Adrenal gland (tissue), 12 donors: ENCODE results near the gene NAPSA. TPM values are rescaled to one million over a fixed set of nuclear protein-coding genes. Genes with fewer than 3 reads are reported as not detected.

ENCODE experiments used
- DNase-seq, 7 donors: peaks; one replicate each; pipeline ENCODE4 v3.0.0-alpha.2; 2019 to 2020
- H3K27ac ChIP-seq, 5 donors: fragments of 200-600 bp; sonication (generic) in 4 of 5; 1 replicate in 3 of 5; 2 replicates in 2 of 5; pipeline versions ENCODE4 v1.5.1 to v1.8.0; 2016 to 2020; ENCODE audit warnings: mild to moderate bottlenecking in 1 of 5
- H3K27me3 ChIP-seq: fragments of 200-600 bp; 2 replicates; pipeline ENCODE4 v1.8.0; 2021
- H3K36me3 ChIP-seq, 2 donors: fragments of 200-600 bp; replicated peaks in 1 of 2; 1 replicate in 1 of 2; 2 replicates in 1 of 2; pipeline versions ENCODE4 v1.5.1 to v1.8.0; 2018 to 2022
- H3K4me1 ChIP-seq, 2 donors: fragments of 200-600 bp; replicated peaks in 1 of 2; 1 replicate in 1 of 2; 2 replicates in 1 of 2; pipeline versions ENCODE4 v1.5.1 to v1.8.0; 2018 to 2021
- H3K4me3 ChIP-seq, 4 donors: fragments of 200-600 bp; sonication (generic) in 3 of 4; one replicate each; pipeline ENCODE4 v1.5.1; 2016 to 2018
- H3K9me3 ChIP-seq, 3 donors: fragments of 200-600 bp; sonication (generic) in 1 of 3; replicated peaks in 1 of 3; 1 replicate in 2 of 3; 2 replicates in 1 of 3; pipeline versions ENCODE4 v1.5.1 to v1.8.0; 2016 to 2021
- CTCF ChIP-seq, 6 experiments: fragments of 450-650 bp in 4 of 6; fragments of 200-600 bp in 2 of 6; sonication (generic) in 1 of 6; IDR thresholded peaks; 1 replicate in 5 of 6; 2 replicates in 1 of 6; pipeline versions ENCODE4 v1.5.1 to v1.8.0; 2016 to 2021; ENCODE audit warnings: antibody characterized with exemption in 6 of 6, mild to moderate bottlenecking in 2 of 6, moderate library complexity in 1 of 6
- POLR2A ChIP-seq, 2 donors: fragments of 450-650 bp; IDR thresholded peaks; one replicate each; pipeline ENCODE4 v1.6.1; 2017; ENCODE audit warnings: antibody characterized with exemption in 2 of 2, mild to moderate bottlenecking in 2 of 2, moderate library complexity in 1 of 2
- WGBS, 4 donors: extraction: QIAGEN DNeasy Blood & Tissue Kit in 2 of 4; methylation state at CpG; one replicate each; pipeline versions ENCODE4 v1.1.5 to v1.1.7; 2013 to 2017; 5-methylcytosine and 5-hydroxymethylcytosine counted together
- intact Hi-C, 2 donors: fragments of 100-400 bp; cut with DNase I; formaldehyde crosslinking; loops; one replicate each; pipeline versions ENCODE4 v1.14.1 to v1.15.0; 2022 to 2023
- polyA plus RNA-seq, 3 donors: library from polyadenylated mRNA; stranded (reverse); fragments of 200-250 nt in 2 of 3; fragments of 350-450 nt in 1 of 3; fragmentation: Illumina TruSeq in 1 of 3; extraction: RNeasy Lipid Tissue Mini Kit (QIAGEN cat#74804) in 1 of 3; gene quantifications; one replicate each; pipeline ENCODE4 v1.2.3, GENCODE V29; 2013 to 2014
- total RNA-seq, 9 donors: library from RNA; depleted of rRNA in 4 of 9; stranded (reverse); fragments of >200 nt in 4 of 9; fragments of 120-200 nt in 1 of 9; fragmentation: NEBNext Ultra II Directional in 1 of 9; extraction: Animal tissue kit (Norgen Biotek cat#: 25700) in 1 of 9; gene quantifications; one replicate each; pipeline versions ENCODE4 v1.1.0 to v1.2.4, GENCODE V29; 2013 to 2023
- donor health status: healthy with polysubstance abuse.
- donor health status: Bipolar disorder and iron deficiency.
- donor health status: DM: yes; HTN: yes; CAD: no.
- donor health status: DM: no; HTN: no; CAD: no.
- donor health status: DM: no; HTN: no; CAD: no.
- donor health status: DM: yes; HTN: yes; CAD: no.

Gene NAPSA
- total and polyA plus RNA-seq, 12 donors = 0.14 to 4.5 (median 0.67) TPM; not detected in 3

- intact Hi-C loops = no loop called here
- TF ChIP-seq CTCF (IDR thresholded peaks at IDR 0.05) = peak in 1 of 6 experiments; percentile 13
- no peak for TF ChIP-seq POLR2A (IDR thresholded peaks at IDR 0.05)
- Histone ChIP-seq H3K27me3 (peaks cover 10% of the 10 kb centered on the region), H3K36me3 (no peaks in the 10 kb centered on the region), H3K4me3 (peak overlapping the region in 1 of 4 donors; percentile 41), H3K4me1 (peaks cover 6 to 8% of the 10 kb centered on the region in 2 donors), H3K27ac (peak overlapping the region in 1 of 5 donors; percentile 61), H3K9me3 (no peaks in the 10 kb centered on the region)
- WGBS, 4 donors = 1 to 3% (median 3%) methylated on average over 12 to 104 of the region's 104 CpGs; no CpG with 5 or more reads in 1 of the 4 donors
- DNase-seq = peak in 1 of 7 donors; percentile 33
These were observed 37.1 kb downstream of the NAPSA start for GRCh38 chr19:50328224-50328872.

DNA sequence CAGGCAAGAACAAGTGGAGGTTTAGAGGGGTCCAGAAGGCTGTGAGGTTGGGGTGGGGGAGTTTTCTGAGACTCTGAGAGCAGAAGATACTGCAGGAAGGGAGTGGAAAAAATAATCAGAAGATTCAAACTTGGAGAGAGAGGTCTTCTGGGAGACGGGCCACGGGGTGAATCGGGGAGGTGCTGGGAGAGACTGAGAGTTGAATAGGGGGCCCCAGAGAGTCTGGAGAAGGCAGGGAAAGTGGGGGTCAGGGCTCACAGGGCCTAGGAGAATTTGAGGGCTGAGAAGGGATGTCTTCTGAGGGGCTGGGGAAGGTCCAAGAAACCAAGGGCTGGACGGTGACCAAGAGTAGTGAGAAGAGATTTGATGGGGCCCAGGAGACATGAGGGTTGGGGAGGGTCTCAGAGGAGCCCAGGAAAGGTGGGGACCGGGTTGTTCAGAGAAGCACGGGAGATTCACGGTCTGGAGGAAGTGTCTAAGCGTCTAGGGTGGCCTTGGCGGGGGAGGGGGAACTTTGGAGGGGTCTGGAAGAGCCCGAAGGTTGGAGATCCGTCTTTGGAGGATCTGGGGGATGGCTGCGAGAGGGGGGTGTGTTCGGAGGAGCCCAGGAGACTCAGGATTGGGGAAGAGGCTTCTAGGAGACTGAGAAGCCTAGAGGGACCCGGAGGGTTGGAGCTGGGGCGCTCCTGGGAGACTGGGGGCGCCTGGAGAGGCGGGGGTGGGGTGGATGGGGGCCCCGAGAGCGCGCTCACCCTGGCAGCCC is 37.8 kb downstream of the NAPSA start:
- TF ChIP-seq POLR2A (IDR thresholded peaks at IDR 0.05) (no peak), CTCF (IDR thresholded peaks at IDR 0.05) (no peak)
- intact Hi-C loops = no loop called here

GRCh38 chr19:50327013-50327412 is 38.4 kb downstream of the NAPSA start:
- no peak for DNase-seq
- intact Hi-C loops = no loop called here
- no peak overlapping the region for H3K27ac ChIP-seq
- H3K4me1 ChIP-seq = peaks cover 6 to 8% of the 10 kb centered on the region in 2 donors
- TF ChIP-seq POLR2A (IDR thresholded peaks at IDR 0.05) (no peak), CTCF (IDR thresholded peaks at IDR 0.05) (no peak)
- H3K27me3 ChIP-seq = peaks cover 6% of the 10 kb centered on the region
- 40 to 45% (median 41%) methylated on average over 3 to 4 of the region's 4 CpGs for WGBS, 4 donors
- no peak overlapping the region for H3K4me3 ChIP-seq
- no peaks in the 10 kb centered on the region for H3K9me3 ChIP-seq
- no peaks in the 10 kb centered on the region for H3K36me3 ChIP-seq

More for the DNA sequence above, 37.8 kb downstream of the NAPSA start:
- H3K27ac ChIP-seq = no peak overlapping the region
- no peaks in the 10 kb centered on the region for H3K9me3 ChIP-seq
- no peak for DNase-seq
- H3K36me3 ChIP-seq = no peaks in the 10 kb centered on the region
- peaks cover 6% of the 10 kb centered on the region for H3K27me3 ChIP-seq
- peaks cover 6 to 8% of the 10 kb centered on the region in 2 donors for H3K4me1 ChIP-seq
- WGBS, 4 donors = 10 to 28% (median 20%) methylated on average over 13 to 20 of the region's 20 CpGs
- no peak overlapping the region for H3K4me3 ChIP-seq

- no peak for TF ChIP-seq POLR2A (IDR thresholded peaks at IDR 0.05)
- no peak for TF ChIP-seq CTCF (IDR thresholded peaks at IDR 0.05)
- no peak overlapping the region for H3K27ac ChIP-seq
- H3K9me3 ChIP-seq = no peaks in the 10 kb centered on the region
- peaks cover 6% of the 10 kb centered on the region for H3K27me3 ChIP-seq
- no peak overlapping the region for H3K4me3 ChIP-seq
- H3K4me1 ChIP-seq = peaks cover 6 to 8% of the 10 kb centered on the region in 2 donors
- H3K36me3 ChIP-seq = no peaks in the 10 kb centered on the region
- intact Hi-C loops = no loop called here
- DNase-seq = no peak
- 3 to 9% (median 5%) methylated on average over 11 to 26 of the region's 26 CpGs for WGBS, 4 donors
These were observed 39.3 kb downstream of the NAPSA start for GRCh38 chr19:50326101-50326664.
